ENCODE results near the gene ABHD14A.

DNA sequence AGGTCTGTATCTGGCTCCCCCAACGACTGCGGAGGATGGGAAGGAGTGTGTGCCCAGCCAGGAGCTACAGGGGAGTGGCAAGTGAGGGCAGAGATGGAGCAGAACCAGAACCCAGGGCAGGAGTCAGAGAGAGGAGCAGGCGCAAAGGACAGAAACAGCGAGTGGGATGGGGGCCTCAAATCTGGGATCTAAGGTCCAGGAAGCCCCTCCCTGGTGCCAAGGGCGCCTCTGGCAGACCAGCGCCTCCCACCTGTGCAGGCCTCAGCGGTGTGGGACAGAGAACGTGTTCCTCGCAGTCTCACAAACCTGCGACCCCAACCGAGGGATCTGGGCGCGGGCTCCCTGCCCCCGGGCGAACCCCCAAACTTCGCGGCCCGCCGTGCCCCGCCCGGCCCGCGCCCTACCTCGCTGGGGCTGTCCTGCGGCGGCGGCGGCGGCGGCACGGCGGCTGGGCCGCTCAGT lies 7.9 kb upstream of the ABHD14A start:
- TF ChIP-seq, protein P1, sequence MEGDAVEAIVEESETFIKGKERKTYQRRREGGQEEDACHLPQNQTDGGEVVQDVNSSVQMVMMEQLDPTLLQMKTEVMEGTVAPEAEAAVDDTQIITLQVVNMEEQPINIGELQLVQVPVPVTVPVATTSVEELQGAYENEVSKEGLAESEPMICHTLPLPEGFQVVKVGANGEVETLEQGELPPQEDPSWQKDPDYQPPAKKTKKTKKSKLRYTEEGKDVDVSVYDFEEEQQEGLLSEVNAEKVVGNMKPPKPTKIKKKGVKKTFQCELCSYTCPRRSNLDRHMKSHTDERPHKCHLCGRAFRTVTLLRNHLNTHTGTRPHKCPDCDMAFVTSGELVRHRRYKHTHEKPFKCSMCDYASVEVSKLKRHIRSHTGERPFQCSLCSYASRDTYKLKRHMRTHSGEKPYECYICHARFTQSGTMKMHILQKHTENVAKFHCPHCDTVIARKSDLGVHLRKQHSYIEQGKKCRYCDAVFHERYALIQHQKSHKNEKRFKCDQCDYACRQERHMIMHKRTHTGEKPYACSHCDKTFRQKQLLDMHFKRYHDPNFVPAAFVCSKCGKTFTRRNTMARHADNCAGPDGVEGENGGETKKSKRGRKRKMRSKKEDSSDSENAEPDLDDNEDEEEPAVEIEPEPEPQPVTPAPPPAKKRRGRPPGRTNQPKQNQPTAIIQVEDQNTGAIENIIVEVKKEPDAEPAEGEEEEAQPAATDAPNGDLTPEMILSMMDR (IDR thresholded peaks at IDR 0.05), result no peak
- TF ChIP-seq POLR2A (IDR thresholded peaks at IDR 0.05), result no peak

All from uterus (tissue), 2 donors.